OCI-LY3 (cell line): ENCODE measurements around the gene CNR2.

Experiments used
- EZH2phosphoT487 ChIP-seq: fragments of 200-600 bp; shearing (Covaris generic); IDR thresholded peaks from 2 replicates; pipeline ENCODE4 v1.6.1; 2018; ENCODE audit warnings: antibody characterized with exemption, mixed run types, low read depth
- TF ChIP-seq, protein P1 (sequence below): fragments of 200-600, 300-600 bp; sonication (generic); IDR thresholded peaks from 2 replicates; pipeline ENCODE4 v1.5.1; 2014; ENCODE audit warnings: antibody characterized with exemption, low read length, low read depth

DNA sequence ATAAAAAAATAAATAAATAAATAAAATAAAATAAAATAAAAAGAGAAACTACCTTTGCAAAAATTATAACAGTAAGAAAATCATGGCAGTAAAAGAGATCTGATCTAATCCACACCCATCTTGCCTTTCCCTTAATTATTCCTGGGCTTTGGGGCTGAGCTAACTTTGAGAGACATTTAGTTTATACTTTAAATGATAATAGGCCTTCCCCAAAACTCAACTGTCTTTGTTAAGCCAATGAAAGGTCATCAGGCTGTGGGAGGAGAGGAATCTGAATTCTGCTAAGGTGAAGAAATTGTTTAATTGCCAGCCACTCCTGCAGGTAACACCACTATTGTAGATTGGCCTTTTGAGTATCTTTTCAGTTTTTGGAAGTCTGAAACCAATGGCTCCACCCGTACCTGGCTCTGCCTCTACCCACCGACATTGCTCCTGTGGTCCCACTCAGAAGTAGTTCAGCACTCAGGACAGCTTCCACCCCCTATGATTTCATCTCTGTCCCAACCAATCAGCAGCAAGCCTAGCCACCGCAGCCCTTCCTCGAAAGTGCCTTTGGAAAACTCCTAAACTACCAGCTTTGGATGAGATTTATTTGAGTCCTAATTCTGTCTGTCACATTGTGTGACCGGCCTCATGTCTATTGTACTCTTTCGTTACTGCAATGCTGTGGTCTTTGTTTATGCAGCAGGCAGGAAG lies 23.5 kb upstream of the CNR2 start:
- TF ChIP-seq, protein P1, sequence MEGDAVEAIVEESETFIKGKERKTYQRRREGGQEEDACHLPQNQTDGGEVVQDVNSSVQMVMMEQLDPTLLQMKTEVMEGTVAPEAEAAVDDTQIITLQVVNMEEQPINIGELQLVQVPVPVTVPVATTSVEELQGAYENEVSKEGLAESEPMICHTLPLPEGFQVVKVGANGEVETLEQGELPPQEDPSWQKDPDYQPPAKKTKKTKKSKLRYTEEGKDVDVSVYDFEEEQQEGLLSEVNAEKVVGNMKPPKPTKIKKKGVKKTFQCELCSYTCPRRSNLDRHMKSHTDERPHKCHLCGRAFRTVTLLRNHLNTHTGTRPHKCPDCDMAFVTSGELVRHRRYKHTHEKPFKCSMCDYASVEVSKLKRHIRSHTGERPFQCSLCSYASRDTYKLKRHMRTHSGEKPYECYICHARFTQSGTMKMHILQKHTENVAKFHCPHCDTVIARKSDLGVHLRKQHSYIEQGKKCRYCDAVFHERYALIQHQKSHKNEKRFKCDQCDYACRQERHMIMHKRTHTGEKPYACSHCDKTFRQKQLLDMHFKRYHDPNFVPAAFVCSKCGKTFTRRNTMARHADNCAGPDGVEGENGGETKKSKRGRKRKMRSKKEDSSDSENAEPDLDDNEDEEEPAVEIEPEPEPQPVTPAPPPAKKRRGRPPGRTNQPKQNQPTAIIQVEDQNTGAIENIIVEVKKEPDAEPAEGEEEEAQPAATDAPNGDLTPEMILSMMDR = no peak
- no peak for TF ChIP-seq EZH2phosphoT487
